Prostate gland (tissue), 2 donors: ENCODE results near the gene CERS6. TPM values are rescaled to one million over a fixed set of nuclear protein-coding genes. Genes with fewer than 3 reads are reported as not detected.
A peak's percentile ranks its signal among the peaks of the same experiment; 100 is the strongest.

Source experiments
- DNase-seq: peaks from one replicate; pipeline ENCODE4 v3.0.0-alpha.2; 2019; ENCODE audit warnings: low spot score
- H3K27ac ChIP-seq, 2 donors: fragments of 200-600 bp; sonication (generic); 2 replicates each; pipeline ENCODE4 v1.5.1; 2017 to 2019
- H3K27me3 ChIP-seq: fragments of 200-600 bp; sonication (generic); replicated peaks from 2 replicates; pipeline ENCODE4 v1.5.1; 2019; ENCODE audit not compliant: insufficient read depth
- H3K36me3 ChIP-seq, 2 donors: fragments of 200-600 bp; sonication (generic); 1 replicate in 1 of 2; 2 replicates in 1 of 2; pipeline versions ENCODE4 v1.5.1 to v1.8.1; 2017 to 2019
- H3K4me1 ChIP-seq: fragments of 200-600 bp; sonication (generic); replicated peaks from 2 replicates; pipeline ENCODE4 v1.5.1; 2019
- H3K4me3 ChIP-seq, 2 donors: fragments of 200-600 bp; sonication (generic); 2 replicates each; pipeline ENCODE4 v1.5.1; 2017 to 2019
- H3K9me3 ChIP-seq: fragments of 200-600 bp; sonication (generic); 2 replicates; pipeline ENCODE4 v1.5.1; 2017
- CTCF ChIP-seq, 4 experiments: fragments of 200-600 bp in 2 of 4; fragments of 450-650 bp in 2 of 4; sonication (generic) in 2 of 4; IDR thresholded peaks; 1 replicate in 3 of 4; 2 replicates in 1 of 4; pipeline ENCODE4 v1.5.1; 2016 to 2019; ENCODE audit warnings: antibody characterized with exemption in 4 of 4, mild to moderate bottlenecking in 2 of 4, moderate library complexity in 2 of 4
- POLR2A ChIP-seq: fragments of 450-650 bp; IDR thresholded peaks from one replicate; pipeline ENCODE4 v1.6.1; 2016; ENCODE audit warnings: antibody characterized with exemption, mild to moderate bottlenecking
- POLR2AphosphoS5 ChIP-seq: sonication (generic); formaldehyde crosslinking; IDR thresholded peaks from one replicate; pipeline ENCODE4 v1.6.1; 2017; ENCODE audit warnings: antibody characterized with exemption
- WGBS: methylation state at CpG from one replicate; pipeline ENCODE4 v1.1.5; 2018; 5-methylcytosine and 5-hydroxymethylcytosine counted together
- intact Hi-C: fragments of 100-400 bp; cut with DNase I; formaldehyde crosslinking; loops from one replicate; pipeline ENCODE4 v1.14.2; 2022
- total RNA-seq, 2 donors: library from RNA; depleted of rRNA; stranded (reverse); fragments of >200 nt; gene quantifications; one replicate each; pipeline ENCODE4 v1.1.0, GENCODE V29; 2016

Gene CERS6
- total RNA-seq, 2 donors from 2014 or later = 30.1 to 67.8 TPM

GRCh38 chr2:168694173-168694572, 238.1 kb downstream of the CERS6 start:
- H3K27ac ChIP-seq = no peak overlapping the region
- H3K4me1 ChIP-seq = no peaks in the 10 kb centered on the region
- no peaks in the 10 kb centered on the region for H3K27me3 ChIP-seq
- TF ChIP-seq POLR2AphosphoS5 (no peak), CTCF (IDR thresholded peaks at IDR 0.05) (no peak), POLR2A (no peak)
- DNase-seq = no peak
- 65% methylated on average over 3 of the region's 3 CpGs for WGBS
- no peaks in the 10 kb centered on the region for H3K9me3 ChIP-seq
- intact Hi-C loops = no loop called here
- H3K36me3 ChIP-seq = no peaks in the 10 kb centered on the region
- H3K4me3 ChIP-seq = no peak overlapping the region

- 71% methylated on average over 6 of the region's 6 CpGs for WGBS
- Histone ChIP-seq H3K27me3 (no peaks in the 10 kb centered on the region), H3K4me1 (no peaks in the 10 kb centered on the region), H3K36me3 (no peaks in the 10 kb centered on the region), H3K27ac (no peak overlapping the region), H3K4me3 (no peak overlapping the region), H3K9me3 (no peaks in the 10 kb centered on the region)
- no peak for DNase-seq
- TF ChIP-seq POLR2A = no peak
- TF ChIP-seq POLR2AphosphoS5 = no peak
- TF ChIP-seq CTCF (IDR thresholded peaks at IDR 0.05) = no peak
- intact Hi-C loops = loop anchor here (5.0 kb wide), 3 partner anchors 58 to 348 kb away; partner anchors contain the start of gene CERS6
These were observed 238.8 kb downstream of the CERS6 start for GRCh38 chr2:168694866-168695265.

GRCh38 chr2:168697668-168698121, 241.6 kb downstream of the CERS6 start:
- no peaks in the 10 kb centered on the region for H3K27me3 ChIP-seq
- no peak overlapping the region for H3K27ac ChIP-seq
- intact Hi-C loops = loop anchor here (5.0 kb wide), 3 partner anchors 60 to 350 kb away; partner anchors contain the start of gene CERS6
- H3K9me3 ChIP-seq = no peaks in the 10 kb centered on the region
- DNase-seq = no peak
- TF ChIP-seq POLR2AphosphoS5 = peak; percentile 19
- no peak for TF ChIP-seq CTCF (IDR thresholded peaks at IDR 0.05)
- H3K36me3 ChIP-seq = no peaks in the 10 kb centered on the region
- no peaks in the 10 kb centered on the region for H3K4me1 ChIP-seq
- WGBS = 75% methylated on average over 3 of the region's 3 CpGs
- no peak overlapping the region for H3K4me3 ChIP-seq

- DNase-seq = no peak
- no peaks in the 10 kb centered on the region for H3K27me3 ChIP-seq
- intact Hi-C loops = loop anchor here (5.0 kb wide), 3 partner anchors 62 to 352 kb away; partner anchors contain the start of gene CERS6
- no peaks in the 10 kb centered on the region for H3K4me1 ChIP-seq
- no peak overlapping the region for H3K4me3 ChIP-seq
- WGBS = 68% methylated on average over 4 of the region's 4 CpGs
- H3K36me3 ChIP-seq = no peaks in the 10 kb centered on the region
- no peak overlapping the region for H3K27ac ChIP-seq
- TF ChIP-seq POLR2AphosphoS5 = peak; percentile 14
- no peak for TF ChIP-seq POLR2A
- no peaks in the 10 kb centered on the region for H3K9me3 ChIP-seq
These were observed 242.9 kb downstream of the CERS6 start for GRCh38 chr2:168698969-168699368.

- DNase-seq = peak; percentile 25
- Histone ChIP-seq H3K36me3 (no peaks in the 10 kb centered on the region), H3K27ac (no peak overlapping the region), H3K27me3 (no peaks in the 10 kb centered on the region), H3K9me3 (no peaks in the 10 kb centered on the region), H3K4me1 (no peaks in the 10 kb centered on the region), H3K4me3 (no peak overlapping the region)
- intact Hi-C loops = loop anchor here (5.0 to 10.0 kb wide), 4 partner anchors 55 to 353 kb away; partner anchors contain the start of gene CERS6
- TF ChIP-seq POLR2AphosphoS5 = peak; percentile 24
- TF ChIP-seq POLR2A = no peak
- 67% methylated on average over 8 of the region's 8 CpGs for WGBS
These were observed 243.9 kb downstream of the CERS6 start for GRCh38 chr2:168699844-168700417.
